ENCODE results near the gene PRM3.

PRM3 gene

DNA sequence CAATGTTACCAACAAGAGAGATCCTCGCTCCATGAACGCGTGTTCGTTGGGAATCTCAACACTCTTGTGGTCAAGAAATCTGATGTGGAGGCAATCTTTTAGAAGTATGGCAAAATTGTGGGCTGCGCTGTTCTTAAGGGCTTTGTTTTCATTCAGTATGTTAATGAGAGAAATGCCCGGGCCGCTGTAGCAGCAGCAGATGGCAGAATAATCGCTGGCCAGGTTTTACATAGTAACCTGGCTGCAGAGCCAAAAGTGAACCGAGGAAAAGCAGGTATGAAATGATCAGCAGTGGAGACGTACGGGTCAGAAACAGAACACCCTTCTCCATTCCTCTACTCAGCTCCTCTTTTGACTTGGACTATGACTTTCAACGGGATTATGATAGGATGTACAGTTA is 30.8 kb downstream of the PRM3 start:
- DNase-seq = no peak

DNA sequence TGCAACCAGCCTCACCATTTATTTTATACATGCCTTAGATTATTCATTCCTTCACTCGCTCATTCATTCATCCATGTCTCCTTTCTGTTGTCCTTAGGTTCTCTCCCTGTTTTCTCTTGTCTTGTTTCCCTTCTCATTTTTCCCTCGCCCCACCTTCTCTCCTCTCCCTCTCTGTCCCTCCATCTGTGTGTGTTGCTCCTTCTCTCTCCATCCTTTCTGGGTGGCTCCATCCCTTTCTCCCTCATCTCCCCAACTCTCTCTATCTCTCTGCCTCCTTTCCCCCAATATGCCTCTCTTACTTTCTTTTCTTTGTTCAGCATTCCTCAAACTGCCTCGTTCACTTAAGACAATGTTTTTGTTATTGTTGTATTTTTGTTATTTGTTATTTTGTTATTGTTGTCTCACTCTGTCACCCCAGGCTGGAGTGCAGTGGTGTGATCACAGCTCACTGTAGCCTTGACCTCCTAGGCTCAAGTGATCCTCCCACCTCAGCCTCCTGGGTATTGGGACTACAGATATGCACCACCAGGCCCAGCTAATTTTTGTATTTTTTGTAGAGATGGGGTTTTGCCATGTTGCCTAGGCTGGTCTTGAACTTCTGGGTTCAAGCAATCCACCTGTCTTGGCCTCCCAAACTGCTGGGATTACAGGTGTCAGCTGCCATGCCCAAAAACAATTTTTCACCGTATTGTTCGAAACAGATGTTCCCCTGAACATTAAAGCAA is 31.8 kb downstream of the PRM3 start:
- no peak for DNase-seq

DNA sequence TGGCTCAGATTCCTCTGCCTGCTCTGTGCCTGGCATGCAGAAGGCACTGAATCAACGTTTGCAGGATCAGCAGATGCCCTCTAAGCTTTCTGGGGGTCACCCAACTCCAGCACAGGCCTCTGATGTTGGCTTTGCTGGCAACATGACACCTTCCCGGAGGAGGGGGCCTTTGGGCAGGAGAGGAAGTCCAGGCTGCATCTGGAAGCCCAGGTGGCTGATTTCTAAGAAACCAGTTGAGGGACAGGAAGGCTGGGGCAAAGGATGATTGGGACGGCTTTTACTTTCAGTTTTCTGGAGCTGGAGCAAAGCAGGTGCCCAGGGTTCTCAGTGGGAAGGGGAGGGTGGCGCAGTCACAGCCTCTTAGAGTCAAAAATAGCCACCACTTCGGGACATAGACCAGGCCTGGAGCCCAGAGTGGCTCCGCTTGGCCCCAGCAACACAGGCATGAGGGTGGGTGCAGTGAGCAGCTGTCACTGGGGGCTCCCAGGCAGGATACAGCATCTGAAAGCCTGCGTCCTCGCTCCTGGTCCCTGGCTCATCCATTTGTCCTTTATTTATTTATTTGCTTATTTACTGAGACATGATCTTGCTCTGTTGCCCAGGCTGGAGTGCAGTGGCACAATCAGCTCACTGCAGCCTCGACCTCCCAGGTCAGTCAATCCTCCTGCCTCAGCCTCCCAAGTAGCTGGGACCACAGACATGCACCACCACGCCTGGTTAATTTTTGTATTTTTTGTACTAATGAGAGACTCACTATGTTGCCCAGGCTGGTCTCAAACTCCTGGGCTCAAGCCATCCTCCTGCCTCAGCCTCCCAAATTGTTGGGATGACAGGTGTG is 32.6 kb downstream of the PRM3 start:
- DNase-seq = no peak

DNA sequence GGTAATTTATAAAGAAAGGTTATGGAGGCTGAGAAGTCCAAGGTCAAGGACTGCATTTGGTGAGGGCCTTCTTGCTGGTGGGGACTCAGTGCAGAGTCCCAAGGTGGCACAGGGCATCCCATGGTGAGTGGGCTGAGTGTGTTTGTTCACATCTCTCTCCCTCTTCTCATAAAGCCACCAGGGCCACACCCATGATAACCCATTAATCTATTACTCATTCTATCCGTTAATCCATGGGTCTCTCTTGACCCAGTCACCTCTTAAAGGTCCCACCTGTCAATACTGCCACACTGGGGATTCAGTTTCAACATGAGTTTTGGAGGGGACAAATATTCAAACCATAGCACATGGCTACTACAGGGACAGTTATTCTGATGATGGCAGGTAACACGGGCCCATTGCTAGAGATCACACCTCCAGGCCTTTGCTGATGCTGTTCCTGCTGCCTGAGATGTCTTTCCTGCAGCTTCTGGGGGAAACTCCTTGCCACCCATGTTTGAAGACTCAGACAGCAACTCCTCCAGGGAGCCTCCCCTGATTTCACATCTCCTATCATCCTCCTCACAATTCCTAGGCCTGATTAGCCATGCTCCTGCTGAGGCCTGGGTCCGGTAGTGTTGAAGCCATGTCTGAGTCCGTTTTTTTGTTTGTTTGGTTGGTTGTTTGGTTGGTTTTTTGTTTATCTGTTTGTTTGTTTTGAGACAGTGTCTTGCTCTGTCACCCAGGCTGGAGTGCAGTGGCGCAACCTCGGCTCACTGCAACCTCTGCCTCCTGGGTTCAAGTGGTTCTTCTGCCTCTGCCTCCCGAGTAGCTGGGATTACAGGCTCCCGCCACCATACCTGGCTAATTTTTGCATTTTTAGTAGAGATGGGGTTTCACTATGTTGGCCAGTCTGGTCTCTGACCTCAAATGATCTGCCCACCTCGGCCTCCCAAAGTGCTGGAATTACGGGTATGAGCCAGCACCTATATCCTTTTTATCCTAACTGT is 33.5 kb downstream of the PRM3 start:
- no peak for DNase-seq

DNA sequence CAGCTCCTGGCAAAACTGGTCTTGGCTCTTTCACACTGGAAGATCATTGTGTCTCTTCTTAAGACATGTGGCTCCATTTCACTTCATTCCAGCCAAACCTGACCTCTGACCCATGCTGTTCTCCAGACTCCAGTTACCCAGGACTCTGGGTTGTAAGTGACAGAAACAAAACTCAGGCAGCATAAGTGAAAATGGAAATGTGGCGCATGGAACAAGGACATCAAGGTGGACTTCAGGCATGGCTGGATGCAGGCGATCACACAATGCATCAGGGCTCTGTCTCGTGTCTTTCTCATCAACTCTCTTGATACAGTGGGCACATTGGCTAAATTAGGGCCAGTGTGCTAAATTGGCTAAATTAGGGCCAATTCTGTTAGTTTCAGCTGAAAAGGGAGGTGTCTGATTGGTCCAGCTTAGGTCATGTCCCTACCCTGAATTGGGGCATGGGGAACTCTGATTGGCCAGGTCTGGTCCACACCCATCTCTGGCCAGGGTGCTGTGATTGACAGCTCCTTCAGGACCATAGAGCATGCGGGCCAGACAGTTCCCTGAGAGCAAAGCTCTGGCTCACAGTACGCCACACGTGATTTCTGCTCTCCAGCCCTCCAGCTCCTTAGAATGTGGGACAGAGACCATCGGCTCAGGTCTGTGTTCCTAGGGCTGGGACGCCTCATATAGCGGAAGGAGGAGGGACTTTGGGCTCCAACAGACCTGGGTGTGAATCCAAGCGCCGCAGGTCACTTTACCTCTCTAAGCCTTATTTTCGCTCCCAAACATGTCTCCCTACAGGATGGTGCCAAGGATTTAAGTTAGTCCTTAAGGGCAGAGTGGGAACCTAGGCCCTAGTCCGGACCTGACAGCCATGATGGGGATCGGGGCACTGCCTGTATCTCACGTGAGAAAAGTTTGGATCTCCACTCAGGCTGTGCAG is 34.9 kb downstream of the PRM3 start:
- DNase-seq = no peak

DNA sequence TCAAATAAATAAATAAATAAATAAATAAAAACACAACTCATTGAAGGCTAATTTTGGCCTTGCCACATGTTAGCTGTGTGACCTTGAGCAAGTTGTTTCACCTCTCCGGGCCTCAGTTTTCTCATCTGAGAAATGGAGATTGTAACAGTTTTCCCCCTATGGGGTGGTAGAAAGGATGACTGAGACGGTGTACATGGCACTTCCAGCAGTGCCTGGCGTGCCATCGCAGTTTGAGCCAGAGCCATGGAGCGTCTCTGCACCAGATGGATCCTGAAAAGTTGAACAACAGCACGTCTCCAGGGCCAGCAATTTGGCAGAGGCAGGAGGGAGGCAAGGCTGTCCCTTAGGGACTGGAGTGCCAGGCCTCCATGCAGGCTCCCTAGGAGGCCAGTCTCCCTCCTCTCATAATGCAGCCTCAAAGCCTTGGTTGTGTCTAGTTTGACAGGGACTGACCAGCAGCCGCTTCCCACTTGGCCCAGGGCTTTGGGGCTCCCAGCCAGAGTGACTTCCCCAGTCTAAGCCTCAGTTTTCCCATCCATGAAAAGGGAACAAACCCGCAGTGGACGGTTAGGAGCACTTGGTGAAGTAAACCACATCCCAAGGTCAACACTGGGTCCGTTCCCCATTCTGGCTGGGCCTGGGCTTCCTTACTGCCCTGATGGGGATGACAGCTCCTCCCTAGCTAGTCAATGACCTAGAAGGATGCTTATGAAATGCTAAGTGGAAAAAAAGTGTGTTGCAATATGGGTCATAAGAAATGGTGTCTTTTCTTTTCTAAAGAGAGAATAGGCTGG is 36.8 kb downstream of the PRM3 start:
- DNase-seq = no peak

DNA sequence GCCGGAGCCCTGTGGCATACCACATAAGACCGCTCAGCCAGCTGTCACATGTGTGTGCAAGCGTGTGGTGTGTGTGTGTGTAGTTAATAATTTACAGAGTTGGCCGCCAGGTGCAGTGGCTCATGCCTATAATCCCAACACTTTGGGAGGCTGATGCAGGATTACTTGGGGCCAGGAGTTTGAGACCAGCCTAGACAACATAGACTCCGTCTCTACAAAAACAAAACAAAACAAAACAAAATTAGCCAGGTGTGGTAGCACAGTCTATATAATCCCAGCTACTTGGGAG is 37.8 kb downstream of the PRM3 start:
- DNase-seq = no peak

DNA sequence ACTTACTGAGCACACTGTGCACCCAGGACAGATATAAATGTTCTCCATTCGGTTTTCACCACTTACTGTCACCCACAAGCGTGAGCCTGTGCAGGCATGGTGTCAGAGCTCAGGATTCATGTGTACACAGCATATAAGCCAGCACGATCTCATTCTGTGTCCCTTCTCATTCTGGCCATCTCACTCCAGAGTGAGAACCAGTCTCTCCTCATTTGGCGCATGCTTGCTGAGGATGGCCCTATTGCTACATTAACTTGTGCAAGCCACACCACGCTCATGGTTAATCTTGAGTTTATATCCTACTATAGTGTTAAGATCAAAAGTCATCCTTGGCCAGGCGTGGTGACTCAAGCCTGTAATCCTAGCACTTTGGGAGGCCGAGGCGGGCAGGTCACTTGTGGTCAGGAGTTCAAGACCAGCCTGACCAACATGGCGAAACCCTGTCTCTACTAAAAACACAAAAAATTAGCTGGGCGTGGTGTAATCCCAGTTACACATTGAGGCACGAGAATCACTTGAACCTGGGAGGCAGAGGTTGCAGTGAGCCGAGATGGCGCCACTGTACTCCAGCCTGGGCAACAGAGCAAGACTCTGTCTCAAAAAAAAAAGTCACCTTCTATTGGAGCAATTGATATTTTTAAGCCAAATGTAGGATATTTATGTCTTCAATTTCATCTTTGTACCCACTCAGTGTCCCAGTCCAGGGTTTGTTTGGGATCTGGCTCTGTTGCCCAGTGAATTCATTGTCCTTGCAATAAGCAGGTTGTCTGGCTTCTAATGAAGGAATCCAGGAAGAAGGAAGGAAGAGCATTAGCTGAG is 38.3 kb downstream of the PRM3 start:
- DNase-seq = no peak

DNA sequence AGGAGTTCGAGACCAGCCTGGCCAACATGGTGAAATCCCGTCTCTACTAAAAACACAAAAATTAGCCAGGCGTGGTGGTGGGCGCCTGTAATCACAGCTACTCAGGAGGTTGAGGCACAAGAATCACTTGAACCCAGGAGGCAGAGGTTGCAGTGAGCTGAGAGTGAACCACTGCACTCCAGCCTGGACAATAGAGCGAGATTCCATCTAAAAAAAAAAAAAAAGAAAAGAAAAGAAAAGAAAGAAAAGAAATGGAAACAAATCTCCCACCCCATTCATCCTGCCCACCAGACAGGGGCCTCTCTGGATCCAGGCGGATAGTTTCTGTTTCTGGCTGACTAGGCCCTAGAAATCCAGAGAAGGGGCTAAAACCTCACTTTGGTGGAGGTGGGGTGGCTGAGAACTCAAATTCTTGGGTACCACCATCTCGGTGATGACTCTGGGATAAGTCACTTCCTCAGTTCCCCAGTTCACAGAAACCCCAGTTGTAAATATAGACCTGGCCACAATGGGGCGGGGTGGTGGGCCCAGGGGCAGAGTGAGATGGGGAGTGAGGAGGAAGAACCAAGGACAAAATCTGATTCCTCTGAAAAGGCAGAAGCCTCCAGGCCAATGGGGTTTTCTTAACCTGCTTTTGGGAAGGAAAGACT is 39.6 kb downstream of the PRM3 start:
- no peak for DNase-seq

DNA sequence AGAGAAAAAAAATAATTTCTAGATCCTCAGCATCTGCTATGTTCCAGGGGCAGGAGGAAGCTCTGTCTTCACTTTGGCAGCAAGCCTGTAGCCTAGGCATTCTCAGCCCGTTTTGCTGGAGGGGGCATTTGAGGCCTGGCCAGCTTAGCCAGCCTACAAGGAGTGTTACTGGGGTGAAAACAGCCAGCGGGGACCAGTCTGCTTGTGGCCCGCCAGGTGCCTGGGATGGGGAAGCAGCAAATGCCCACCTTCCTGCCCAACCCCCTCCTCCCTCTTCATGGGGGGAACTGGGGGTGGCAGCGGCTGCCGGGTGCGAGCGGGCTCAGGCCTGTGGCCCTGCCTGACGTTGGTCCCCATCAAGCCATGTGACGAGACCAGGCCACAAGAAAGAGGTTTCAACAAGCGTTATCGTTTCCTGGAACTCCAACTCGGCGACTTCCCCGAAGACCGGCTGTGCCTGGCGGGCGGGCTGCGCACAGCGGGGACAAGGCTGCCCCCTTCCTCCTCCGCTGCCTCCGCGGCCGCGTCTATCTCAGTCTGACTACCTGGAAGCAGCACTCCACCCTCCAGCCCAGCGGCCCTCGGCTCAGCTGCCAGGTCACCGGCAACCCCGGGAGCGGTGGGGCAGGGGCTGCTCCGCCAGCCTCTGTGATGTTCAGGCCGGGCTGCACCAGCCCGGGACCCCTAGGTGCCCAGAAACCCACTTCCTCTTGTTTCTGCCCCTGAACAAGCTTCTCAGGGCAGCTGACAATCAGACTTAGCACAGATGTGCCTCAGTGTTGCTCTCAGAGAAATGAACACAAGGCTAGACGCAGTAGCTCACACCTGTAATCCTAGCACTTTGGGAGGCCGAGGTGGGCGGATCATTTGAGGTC is 40.3 kb downstream of the PRM3 start:
- no peak for DNase-seq

DNA sequence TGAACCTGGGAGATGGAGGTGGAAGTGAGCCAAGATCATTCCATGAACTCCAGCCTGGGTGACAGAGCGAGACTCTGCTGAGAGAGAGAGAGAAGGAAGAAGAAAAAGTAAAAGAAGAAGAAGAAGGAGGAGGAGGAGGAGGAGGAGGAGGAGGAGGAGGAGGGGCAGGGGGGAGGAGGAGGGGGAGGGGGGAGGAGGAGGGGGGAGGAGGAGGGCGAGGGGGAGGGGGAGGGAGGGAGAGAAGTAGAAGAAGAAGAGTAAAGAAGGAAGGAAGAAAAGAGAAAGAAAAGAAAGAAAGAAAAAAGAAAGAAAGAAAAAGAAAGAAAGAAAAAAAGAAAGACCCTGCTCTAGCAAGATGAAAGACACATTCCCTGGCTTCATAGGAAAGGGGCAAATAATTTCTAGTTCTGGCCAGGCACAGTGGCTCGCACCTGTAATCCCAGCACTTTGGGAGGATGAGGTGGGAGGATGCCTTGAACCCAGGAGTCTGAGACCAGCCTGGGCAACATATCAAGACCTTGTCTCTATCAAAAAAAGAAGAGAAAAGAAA is 41.1 kb downstream of the PRM3 start:
- DNase-seq = no peak

DNA sequence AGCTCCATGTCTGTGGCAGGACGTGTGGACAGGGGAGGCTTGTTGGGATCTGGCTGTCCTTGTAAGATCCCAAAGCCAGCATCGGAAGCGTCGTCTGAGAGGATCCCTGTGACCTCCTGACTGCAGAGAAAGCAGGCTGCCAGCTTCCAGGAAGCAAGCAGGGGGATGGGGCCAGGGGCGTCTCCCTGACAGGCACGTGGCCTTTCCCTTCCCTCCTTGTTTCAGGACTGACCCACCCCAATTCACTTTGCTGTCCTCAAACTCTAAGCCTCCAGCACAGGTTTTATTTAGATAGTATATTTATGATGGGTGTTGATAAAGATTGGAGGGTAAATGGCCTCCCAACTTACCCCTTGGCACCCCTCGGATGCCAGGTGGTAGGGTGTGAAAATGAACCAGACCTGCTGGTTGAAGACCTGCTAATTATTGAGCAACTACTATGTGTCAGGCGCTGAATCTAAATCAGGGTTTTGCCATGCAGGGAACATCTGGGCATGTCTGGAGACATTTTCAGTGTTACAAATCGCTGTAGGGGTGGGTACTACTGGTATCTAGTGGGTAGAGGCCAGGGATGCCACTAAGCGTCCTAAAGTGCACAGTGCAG is 42.0 kb downstream of the PRM3 start:
- DNase-seq = no peak

DNA sequence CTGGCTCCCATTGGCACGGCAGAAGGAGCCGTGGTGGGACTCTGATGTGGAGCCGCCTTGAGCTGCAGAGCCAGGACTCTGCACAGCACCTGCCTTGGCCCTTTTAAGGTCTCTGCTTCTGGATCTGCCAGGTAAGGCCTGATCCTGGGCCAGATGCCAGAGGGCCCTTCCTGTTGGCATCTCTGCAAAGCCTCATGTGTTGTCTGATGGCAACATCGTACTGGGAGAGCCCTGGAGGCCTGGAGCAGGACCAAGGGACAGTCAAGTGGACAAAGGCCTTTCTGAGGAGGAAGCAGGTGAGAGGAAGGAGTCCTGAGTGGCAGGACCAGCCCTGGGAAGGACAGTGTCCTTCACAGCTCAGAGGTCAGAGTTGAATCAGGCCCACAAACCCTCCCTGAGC is 43.5 kb downstream of the PRM3 start:
- no peak for DNase-seq

DNA sequence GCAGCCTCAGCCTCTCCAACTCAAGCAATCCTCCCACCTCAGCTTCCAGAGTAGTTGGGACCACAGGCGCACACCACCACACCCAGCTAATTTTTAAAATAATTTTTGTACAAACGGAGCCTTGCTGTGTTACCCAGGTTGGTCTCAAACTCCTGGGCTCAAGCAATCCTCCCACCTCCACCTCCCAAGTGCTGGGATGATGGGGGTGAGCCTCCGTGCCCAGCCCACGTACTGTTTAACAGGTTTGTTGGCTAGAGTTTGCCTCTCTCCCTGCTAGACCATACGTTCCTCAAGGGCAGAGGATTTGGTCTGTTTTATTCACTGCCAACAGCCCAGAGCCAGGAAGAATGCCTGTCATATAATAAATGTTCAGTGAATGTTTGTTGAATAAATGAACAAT is 44.0 kb downstream of the PRM3 start:
- DNase-seq = no peak

DNA sequence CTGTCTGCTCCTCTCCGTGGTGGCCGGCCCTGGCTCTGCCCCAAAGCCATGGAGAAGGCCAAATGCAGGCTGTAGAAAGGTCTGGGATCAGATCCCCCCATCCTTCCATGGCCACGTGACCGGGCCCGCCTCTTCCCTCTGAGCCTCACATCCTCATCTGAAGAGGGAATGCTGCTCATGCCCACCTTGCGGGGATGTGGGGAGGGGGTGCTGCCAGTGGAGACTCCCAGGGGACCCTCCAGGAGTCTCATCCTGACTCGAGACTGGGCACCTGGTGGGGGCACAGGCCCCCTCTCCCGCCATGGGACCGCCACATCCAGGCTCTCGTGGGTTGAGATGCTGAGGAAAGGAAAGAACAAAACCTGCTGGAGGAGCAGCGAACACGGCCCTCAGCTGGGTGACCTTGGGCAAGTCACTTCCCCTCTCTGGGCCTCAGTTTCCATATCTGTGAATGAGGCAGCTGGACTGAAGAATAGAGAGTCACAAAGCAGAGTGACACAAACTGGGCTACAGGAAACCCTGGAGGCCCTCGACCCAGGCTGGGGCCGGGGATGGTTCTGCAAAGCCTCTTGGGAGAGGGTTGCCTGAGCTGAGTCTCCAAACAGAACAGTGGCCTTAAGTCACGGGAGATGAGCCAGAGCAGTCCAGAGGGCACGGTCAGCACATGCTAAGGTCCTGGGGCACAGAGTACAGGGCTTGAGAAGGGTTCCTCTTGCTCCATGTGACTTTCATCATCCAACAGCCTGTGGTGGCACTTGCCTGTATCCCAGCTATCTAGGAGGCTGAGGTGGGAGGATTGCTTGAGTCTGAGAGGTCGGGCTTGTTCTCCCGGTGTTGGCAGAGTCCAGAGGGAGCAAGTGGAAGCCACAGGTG is 47.5 kb downstream of the PRM3 start:
- no peak for DNase-seq

DNA sequence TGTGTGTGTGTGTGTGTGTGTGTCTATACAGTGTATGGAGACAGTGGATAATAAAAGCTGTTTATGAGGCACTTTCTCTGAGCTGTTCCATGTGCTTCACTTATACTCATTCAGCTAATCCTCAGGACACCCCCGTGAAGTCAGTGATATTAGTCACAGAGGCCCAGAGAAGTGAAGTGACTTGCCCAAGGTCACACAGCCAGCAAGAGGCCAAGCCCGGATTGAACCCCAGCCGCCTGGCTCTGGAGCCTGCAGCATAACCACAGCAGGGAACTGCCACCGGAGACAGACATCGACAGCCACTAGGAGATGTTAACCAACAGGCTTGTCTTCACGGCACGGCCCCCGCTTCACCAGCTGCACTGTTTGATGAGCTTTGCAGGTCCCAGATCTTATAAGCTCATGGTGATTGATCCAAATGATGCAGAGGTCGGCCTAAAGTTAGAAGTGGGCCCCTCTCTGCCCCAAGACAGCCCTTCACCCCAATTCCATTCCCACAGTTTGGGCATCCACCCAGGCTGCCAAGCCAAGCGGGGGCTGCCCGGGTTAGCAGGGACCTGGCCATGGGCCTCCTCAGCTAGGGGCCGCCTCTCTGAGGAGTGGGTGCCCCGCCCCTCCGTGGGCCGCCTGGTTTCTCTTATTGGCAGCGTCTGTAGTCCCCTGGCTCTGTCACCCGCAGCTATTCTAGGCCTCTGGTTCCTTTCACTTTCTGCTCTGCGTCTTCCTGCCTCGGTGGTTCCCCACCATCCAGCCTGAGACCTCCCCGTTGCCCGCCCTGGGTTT is 48.3 kb downstream of the PRM3 start:
- DNase-seq = no peak
